Liver (tissue), 9 donors: ENCODE measurements around the gene NFKBIB. TPM values are rescaled to one million over a fixed set of nuclear protein-coding genes. Genes with fewer than 3 reads are reported as not detected.

Experiments
- DNase-seq: peaks from one replicate; pipeline ENCODE4 v3.0.0-alpha.2; 2017; ENCODE audit warnings: low spot score
- H3K27ac ChIP-seq, 2 donors: one replicate each; pipeline ENCODE4 v1.7.0; 2013; ENCODE audit warnings: inconsistent platforms in 2 of 2, low read length in 2 of 2, control low read depth in 1 of 2, low read depth in 1 of 2, mild to moderate bottlenecking in 1 of 2
- H3K27me3 ChIP-seq, 4 donors: one replicate each; pipeline versions ENCODE4 v1.6.1 to v1.7.0; 2013; ENCODE audit warnings: low read length in 3 of 4, inconsistent platforms in 1 of 4, mild to moderate bottlenecking in 1 of 4, moderate library complexity in 1 of 4; ENCODE audit not compliant: control insufficient read depth in 4 of 4, insufficient read depth in 4 of 4
- H3K36me3 ChIP-seq, 4 donors: one replicate each; pipeline versions ENCODE4 v1.6.1 to v1.7.0; 2013; ENCODE audit warnings: low read length in 3 of 4, mild to moderate bottlenecking in 3 of 4, low read depth in 1 of 4, moderate library complexity in 1 of 4; ENCODE audit not compliant: control insufficient read depth in 4 of 4, insufficient read depth in 3 of 4
- H3K4me1 ChIP-seq, 4 donors: one replicate each; pipeline versions ENCODE4 v1.6.1 to v1.7.0; 2013; ENCODE audit warnings: low read length in 3 of 4, mild to moderate bottlenecking in 3 of 4, moderate library complexity in 1 of 4; ENCODE audit not compliant: control insufficient read depth in 4 of 4, insufficient read depth in 4 of 4
- H3K4me3 ChIP-seq, 3 donors: one replicate each; pipeline versions ENCODE4 v1.6.1 to v1.7.0; 2013; ENCODE audit warnings: low read length in 3 of 3, control low read depth in 1 of 3, low read depth in 1 of 3, mild to moderate bottlenecking in 1 of 3
- H3K9ac ChIP-seq, 2 donors: one replicate each; pipeline ENCODE4 v1.7.0; 2013; ENCODE audit warnings: low read length in 2 of 2, mild to moderate bottlenecking in 2 of 2, moderate library complexity in 2 of 2, control low read depth in 1 of 2, low read depth in 1 of 2
- H3K9me3 ChIP-seq, 4 donors: one replicate each; pipeline versions ENCODE4 v1.6.1 to v1.7.0; 2013; ENCODE audit warnings: low read length in 3 of 4; ENCODE audit not compliant: control insufficient read depth in 4 of 4
- CTCF ChIP-seq: fragments of 150-350 bp; IDR thresholded peaks from 2 replicates; pipeline ENCODE4 v1.5.1; 2017; ENCODE audit warnings: improper control_type of control experiment, low read depth, low read length; ENCODE audit not compliant: missing input control
- EGR1 ChIP-seq, 2 donors: IDR thresholded peaks; 2 replicates each; pipeline ENCODE4 v1.6.1; 2016 to 2018; ENCODE audit warnings: antibody characterized with exemption in 2 of 2, low read depth in 2 of 2
- FOXA2 ChIP-seq: IDR thresholded peaks from 2 replicates; pipeline ENCODE4 v1.6.1; 2016; ENCODE audit warnings: antibody characterized with exemption
- GABPA ChIP-seq, 2 donors: IDR thresholded peaks in 1 of 2; conservative IDR thresholded peaks in 1 of 2; 2 replicates each; pipeline ENCODE4 v1.6.1; 2016; ENCODE audit warnings: antibody characterized with exemption in 2 of 2, mild to moderate bottlenecking in 1 of 2, moderate library complexity in 1 of 2
- NR2F2 ChIP-seq: IDR thresholded peaks from 2 replicates; pipeline ENCODE4 v1.6.1; 2016; ENCODE audit warnings: antibody characterized with exemption
- RAD21 ChIP-seq, 2 donors: IDR thresholded peaks; 2 replicates each; pipeline ENCODE4 v1.6.1; 2016; ENCODE audit warnings: antibody characterized with exemption in 2 of 2, mild to moderate bottlenecking in 2 of 2
- REST ChIP-seq: IDR thresholded peaks from 2 replicates; pipeline ENCODE4 v1.6.1; 2016; ENCODE audit warnings: antibody characterized with exemption, mild to moderate bottlenecking
- RXRA ChIP-seq, 2 donors: IDR thresholded peaks; 2 replicates each; pipeline ENCODE4 v1.6.1; 2017 to 2018; ENCODE audit warnings: antibody characterized with exemption in 2 of 2, mild to moderate bottlenecking in 1 of 2
- SP1 ChIP-seq: IDR thresholded peaks from 2 replicates; pipeline ENCODE4 v1.6.1; 2018; ENCODE audit warnings: antibody characterized with exemption, mild to moderate bottlenecking
- TAF1 ChIP-seq: conservative IDR thresholded peaks from 2 replicates; pipeline ENCODE4 v1.6.1; 2016; ENCODE audit warnings: antibody characterized with exemption, mild to moderate bottlenecking
- ZBTB33 ChIP-seq: IDR thresholded peaks from 2 replicates; pipeline ENCODE4 v1.6.1; 2016; ENCODE audit warnings: antibody characterized with exemption
- WGBS: extraction: QIAGEN DNeasy Blood & Tissue Kit; methylation state at CpG from one replicate; pipeline ENCODE4 v1.1.7; 2013; 5-methylcytosine and 5-hydroxymethylcytosine counted together
- polyA plus RNA-seq, 2 donors: library from polyadenylated mRNA; stranded (reverse) in 1 of 2; unstranded in 1 of 2; fragments of 200-250 nt in 1 of 2; fragments of >200 nt in 1 of 2; fragmentation: Nextera tagmentation in 1 of 2; extraction: Ambion mirVana in 1 of 2; gene quantifications; one replicate each; pipeline versions ENCODE4 v1.2.1 to v1.2.3, GENCODE V29; 2013 to 2015
- total RNA-seq, 2 donors: library from RNA; depleted of rRNA; stranded (reverse); fragments of >200 nt; gene quantifications; one replicate each; pipeline ENCODE4 v1.2.3, GENCODE V29; 2014
- donor health status: healthy.
- donor health status: healthy.
- donor health status: healthy.
- donor health status: healthy.
- donor health status: healthy.

NFKBIB gene
- total and polyA plus RNA-seq, 4 donors, result 8.0 to 25.4 (median 14.9) TPM

GRCh38 chr19:38930776-38931520, 31.2 kb downstream of the NFKBIB start, which contains the start of gene MRPS12:
Gene MRPS12, plus strand, starts transcription at chr19:38930944. Its CDS starts 351 bp downstream, at chr19:38931295.
- no peaks in the 10 kb centered on the region for H3K27me3 ChIP-seq
- WGBS, result under 1% methylated on average over 40 of the region's 40 CpGs
- peaks cover 0 to 6% (median 3%) of the 10 kb centered on the region in 4 donors for H3K36me3 ChIP-seq
- H3K4me1 ChIP-seq, result peaks cover 7 to 33% (median 26%) of the 10 kb centered on the region in 4 donors
- peak; percentile 99 for DNase-seq
- H3K9ac ChIP-seq, result peak within 1 kb of the TSS; percentile 48 to 99
- H3K9me3 ChIP-seq, result no peaks in the 10 kb centered on the region
- H3K27ac ChIP-seq, result peak within 1 kb of the TSS; percentile 85 to 86
- TF ChIP-seq NR2F2 (peak; percentile 3), SP1 (peak; percentile 72), EGR1 (IDR thresholded peaks at IDR 0.05; ENCODE audit: low read depth in 2 of 2) (no peak), REST (no peak), ZBTB33 (no peak), GABPA (IDR thresholded peaks at IDR 0.05 in 1 of 2, conservative IDR thresholded peaks at IDR 0.05 in 1 of 2) (peak in 1 of 2 donors; percentile 81), RXRA (IDR thresholded peaks at IDR 0.05) (peak; percentile 39 to 53), TAF1 (no peak)
- peak within 1 kb of the TSS; percentile 77 to 99 (median 94) for H3K4me3 ChIP-seq

- DNase-seq, result no peak
- Histone ChIP-seq H3K27ac (peak overlapping the region; percentile 85 to 86), H3K4me3 (peak overlapping the region; percentile 77 to 99 (median 94)), H3K9me3 (no peaks in the 10 kb centered on the region), H3K9ac (peak overlapping the region; percentile 48 to 99), H3K27me3 (no peaks in the 10 kb centered on the region), H3K4me1 (peaks cover 7 to 38% (median 30%) of the 10 kb centered on the region in 4 donors), H3K36me3 (peaks cover 0 to 6% (median 2%) of the 10 kb centered on the region in 4 donors)
- TF ChIP-seq FOXA2, result no peak
- WGBS, result 23% methylated on average over 8 of the region's 8 CpGs
Observed at GRCh38 chr19:38931521-38931793, 31.7 kb downstream of the NFKBIB start.

- no peak for DNase-seq
- H3K27ac ChIP-seq, result no peak overlapping the region
- peaks cover 0 to 6% (median 2%) of the 10 kb centered on the region in 4 donors for H3K36me3 ChIP-seq
- peaks cover 7 to 38% (median 30%) of the 10 kb centered on the region in 4 donors for H3K4me1 ChIP-seq
- no peaks in the 10 kb centered on the region for H3K9me3 ChIP-seq
- TF ChIP-seq RAD21 (IDR thresholded peaks at IDR 0.05) (peak; percentile 38 to 61), CTCF (peak; percentile 16), ZBTB33 (no peak)
- H3K4me3 ChIP-seq, result no peak overlapping the region
- H3K27me3 ChIP-seq, result no peaks in the 10 kb centered on the region
- H3K9ac ChIP-seq, result no peak overlapping the region
- WGBS, result 93% methylated on average over 29 of the region's 29 CpGs
Observed at GRCh38 chr19:38932425-38933179, 32.8 kb downstream of the NFKBIB start.
